Subcutaneous adipose tissue (tissue), 4 donors: Measurements from ENCODE around the gene HSPA1B. TPM values are rescaled to one million over a fixed set of nuclear protein-coding genes. Genes with fewer than 3 reads are reported as not detected.

Experiments
- CTCF ChIP-seq: fragments of 450-650 bp; IDR thresholded peaks from one replicate; pipeline ENCODE4 v1.5.1; 2016; ENCODE audit warnings: low read depth, mild to moderate bottlenecking, control low read depth, antibody characterized with exemption, moderate library complexity
- small RNA-seq: library from RNA; depleted of rRNA; stranded (forward); fragments of <200 nt; gene quantifications from one replicate; pipeline ENCODE3, GENCODE V24; 2016
- total RNA-seq, 4 donors: library from RNA; depleted of rRNA; stranded (reverse); fragments of >200 nt; gene quantifications; one replicate each; pipeline ENCODE4 v1.1.0, GENCODE V29; 2016

HSPA1B gene
- total RNA-seq, 4 donors from 2014 or later: 61.8 to 153 (median 91.6) TPM

DNA sequence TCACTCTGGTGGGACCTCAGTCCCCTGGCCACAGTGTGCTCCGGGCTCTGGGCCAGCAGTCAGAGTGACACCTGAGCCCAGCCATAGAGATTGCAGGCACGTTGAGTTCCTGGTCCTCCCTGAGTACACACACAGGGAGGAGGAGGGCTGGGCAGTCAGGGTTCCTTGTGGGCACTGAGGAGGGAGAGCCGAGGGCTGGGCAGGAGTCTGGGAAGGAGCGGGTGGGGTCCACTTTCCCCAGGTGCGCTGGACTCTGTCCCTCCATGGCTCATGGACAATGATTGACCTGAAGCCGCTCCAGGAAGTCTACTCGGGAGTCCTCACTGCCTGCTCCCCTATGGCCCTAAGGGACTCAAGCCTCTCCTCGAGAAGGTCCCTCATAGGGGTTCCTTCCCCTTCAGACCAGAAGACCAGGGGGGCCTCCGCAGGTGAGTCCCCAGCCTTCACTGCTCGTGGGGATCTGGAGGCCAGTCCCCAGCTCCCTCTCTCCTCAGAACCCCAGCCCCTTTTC is 50.2 kb downstream of the HSPA1B start:
- TF ChIP-seq CTCF: no peak

- TF ChIP-seq CTCF: no peak
Measured at GRCh38 chr6:31878222-31878621, 50.7 kb downstream of the HSPA1B start.

GRCh38 chr6:31878726-31879125 is 51.2 kb downstream of the HSPA1B start, which contains the start of gene SLC44A4:
TSS of gene SLC44A4 (minus strand) at chr6:31878997. CDS start at chr6:31878980, 17 bp downstream.
- TF ChIP-seq CTCF: no peak

GRCh38 chr6:31879143-31879542 is 51.6 kb downstream of the HSPA1B start:
- no peak for TF ChIP-seq CTCF

Small RNA genes within 50 kb of the gene (small RNA-seq; reads per million reads assigned to genes)
- gene RF00019 (0.49 reads per million), gene SNORD48 (578 reads per million, percentile 99 among the genes with 10 or more reads in this experiment), gene SNORD52 (not detected)

Other genes starting within 250 kb of the HSPA1B start
- under 1 TPM in 2 of 4 donors, not detected in 2; 0.66 to 0.85 TPM for gene LTB, start 245.3 kb upstream of the HSPA1B start, total RNA-seq
- 10 to 100 TPM; 10.4 to 53.9 (median 12.5) TPM for gene LST1, start 241.5 kb upstream of the HSPA1B start, total RNA-seq
- under 1 TPM in 1 of 4 donors, not detected in 3; 0.68 TPM for gene NCR3, start 234.7 kb upstream of the HSPA1B start, total RNA-seq
- 100 to 1,000 TPM in 2 of 4 donors, 10 to 100 TPM in 2; 30.9 to 177 (median 76.2) TPM for gene AIF1, start 212.5 kb upstream of the HSPA1B start, total RNA-seq
- 10 to 100 TPM; 36.0 to 79.5 (median 46.5) TPM for gene PRRC2A, start 207.0 kb upstream of the HSPA1B start, total RNA-seq
- gene BAG6, start 175.1 kb upstream of the HSPA1B start, total RNA-seq: 100 to 1,000 TPM; 152 to 230 (median 170) TPM
- 1 to 10 TPM; 1.5 to 4.4 (median 3.1) TPM for gene APOM, start 171.8 kb upstream of the HSPA1B start, total RNA-seq
- gene C6orf47, start 167.0 kb upstream of the HSPA1B start, total RNA-seq: 10 to 100 TPM; 12.9 to 19.2 (median 15.7) TPM
- 10 to 100 TPM; 13.4 to 20.0 (median 16.7) TPM for gene GPANK1, start 162.7 kb upstream of the HSPA1B start, total RNA-seq
- gene CSNK2B, start 161.7 kb upstream of the HSPA1B start, total RNA-seq: 100 to 1,000 TPM; 146 to 170 (median 165) TPM
- 10 to 100 TPM in 1 of 4 donors, 1 to 10 TPM in 3; 4.4 to 19.2 (median 6.5) TPM for gene LY6G5B, start 157.8 kb upstream of the HSPA1B start, total RNA-seq
- gene LY6G5C, start 146.7 kb upstream of the HSPA1B start, total RNA-seq: 1 to 10 TPM in 2 of 4 donors, not detected in 2; 1.4 to 1.5 TPM
- gene ABHD16A, start 124.4 kb upstream of the HSPA1B start, total RNA-seq: 10 to 100 TPM; 29.2 to 45.1 (median 35.6) TPM
- gene LY6G6F, start 120.9 kb upstream of the HSPA1B start, total RNA-seq: not detected
- not detected for gene LY6G6D, start 112.4 kb upstream of the HSPA1B start, total RNA-seq
- not detected for gene LY6G6C, start 106.0 kb upstream of the HSPA1B start, total RNA-seq
- gene MPIG6B, start 104.4 kb upstream of the HSPA1B start, total RNA-seq: under 1 TPM in 1 of 4 donors, not detected in 3; 0.33 TPM
- 100 to 1,000 TPM; 112 to 189 (median 160) TPM for gene DDAH2, start 98.4 kb upstream of the HSPA1B start, total RNA-seq
- 100 to 1,000 TPM; 181 to 503 (median 311) TPM for gene CLIC1, start 91.2 kb upstream of the HSPA1B start, total RNA-seq
- 10 to 100 TPM in 2 of 4 donors, 1 to 10 TPM in 2; 7.5 to 24.5 (median 9.0) TPM for gene MSH5, start 87.7 kb upstream of the HSPA1B start, total RNA-seq
- 1 to 10 TPM in 2 of 4 donors, not detected in 2; 2.0 to 8.3 TPM for gene SAPCD1, start 65.1 kb upstream of the HSPA1B start, total RNA-seq
- gene VWA7, start 50.4 kb upstream of the HSPA1B start, total RNA-seq: not detected
- 10 to 100 TPM; 20.6 to 49.7 (median 31.2) TPM for gene VARS1, start 32.0 kb upstream of the HSPA1B start, total RNA-seq
- gene LSM2, start 20.8 kb upstream of the HSPA1B start, total RNA-seq: 10 to 100 TPM; 14.3 to 27.5 (median 24.0) TPM
- gene HSPA1L, start 12.5 kb upstream of the HSPA1B start, total RNA-seq: 1 to 10 TPM in 3 of 4 donors, under 1 TPM in 1; 0.65 to 2.9 (median 1.2) TPM
- gene HSPA1A, start 12.2 kb upstream of the HSPA1B start, total RNA-seq: 100 to 1,000 TPM; 100 to 210 (median 165) TPM
- 10 to 100 TPM; 24.9 to 46.6 (median 40.2) TPM for gene NEU1, start 35.1 kb downstream of the HSPA1B start, total RNA-seq
- gene SLC44A4, start 51.3 kb downstream of the HSPA1B start, total RNA-seq: under 1 TPM in 1 of 4 donors, not detected in 3; 0.51 TPM
- 10 to 100 TPM in 3 of 4 donors, 1 to 10 TPM in 1; 9.5 to 33.3 (median 23.3) TPM for gene EHMT2, start 70.0 kb downstream of the HSPA1B start, total RNA-seq
- gene ZBTB12, start 74.3 kb downstream of the HSPA1B start, total RNA-seq: 1 to 10 TPM in 1 of 4 donors, under 1 TPM in 3; 0.38 to 1.7 (median 0.93) TPM
- gene C2, start 100.0 kb downstream of the HSPA1B start, total RNA-seq: 10 to 100 TPM; 16.4 to 96.4 (median 34.6) TPM
- gene CFB, start 118.4 kb downstream of the HSPA1B start, total RNA-seq: 10 to 100 TPM; 25.1 to 35.4 (median 33.8) TPM
- gene NELFE, start 131.2 kb downstream of the HSPA1B start, total RNA-seq: 10 to 100 TPM; 58.8 to 96.6 (median 68.5) TPM
- gene SKIC2, start 131.4 kb downstream of the HSPA1B start, total RNA-seq: 10 to 100 TPM; 16.1 to 44.6 (median 32.2) TPM
- 10 to 100 TPM; 11.1 to 17.5 (median 12.4) TPM for gene DXO, start 144.4 kb downstream of the HSPA1B start, total RNA-seq
- 10 to 100 TPM in 3 of 4 donors, 1 to 10 TPM in 1; 5.1 to 17.2 (median 13.5) TPM for gene C4A, start 154.3 kb downstream of the HSPA1B start, total RNA-seq
- 10 to 100 TPM in 1 of 4 donors, 1 to 10 TPM in 3; 5.1 to 17.3 (median 8.9) TPM for gene C4B, start 187.1 kb downstream of the HSPA1B start, total RNA-seq
- gene CYP21A2, start 210.7 kb downstream of the HSPA1B start, total RNA-seq: under 1 TPM in 1 of 4 donors, not detected in 3; 0.57 TPM